ENCODE data around the gene ZNF662. TPM values are rescaled to one million over a fixed set of nuclear protein-coding genes. Genes with fewer than 3 reads are reported as not detected.

ZNF662 gene
- total and polyA plus RNA-seq, 9 of the 15 experiments (the other 6 are each of a cell fraction or from before 2014, with no cell fraction given) = 0.07 to 0.55 (median 0.27) TPM

DNA sequence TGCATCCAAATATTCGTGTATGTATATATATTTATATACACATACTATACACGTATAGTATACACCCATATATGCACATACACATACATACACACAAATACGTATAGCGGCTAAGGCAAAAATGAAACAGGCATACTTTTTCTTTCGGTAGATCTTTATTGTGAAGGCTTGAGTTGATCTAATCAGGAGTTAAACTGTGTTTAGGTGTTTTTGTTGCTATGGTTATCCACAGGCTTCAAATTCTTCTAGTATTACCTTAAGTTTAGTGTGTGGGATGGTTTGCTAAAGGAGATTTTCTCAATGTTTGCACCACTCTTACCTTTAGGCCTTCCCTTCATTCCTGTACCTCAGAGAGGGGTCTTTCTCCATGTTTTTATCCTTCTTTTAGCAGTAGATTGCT lies 28.2 kb downstream of the ZNF662 start:
- intact Hi-C loops (cut with micrococcal nuclease) (no loop called here), in situ Hi-C loops (cut with MboI) (no loop called here)
- POLR2A ChIA-PET = interaction anchor here (0.6 kb wide), 2 partner anchors 251 to 371 kb away, joined by 3 read pairs; no protein-coding TSS in a partner anchor
- no peaks in the 10 kb centered on the region for H3K9me1 ChIP-seq (ENCODE audit: control insufficient read depth, insufficient read depth, low read length)
- no peaks in the 10 kb centered on the region for H4K20me1 ChIP-seq (replicated peaks; ENCODE audit: control insufficient read depth, insufficient read depth, low read length)
- no peak overlapping the region for H3K9ac ChIP-seq (ENCODE audit: insufficient read depth in 1 of 2, low read depth in 2 of 2, low read length in 2 of 2)
- TF ChIP-seq MCM2 (IDR thresholded peaks at IDR 0.05; ENCODE audit: low read depth) (no peak), RFX1 (IDR thresholded peaks at IDR 0.05) (peak; percentile 20; the same call in 1 of the 2 replicates)
- 11% methylated on average over 5 of the region's 5 CpGs for WGBS (ENCODE audit: insufficient coverage, low coverage, missing lambda C conversion rate)
- CTCF ChIA-PET (ENCODE audit: low intra/inter-chr PET ratio) = no interaction called here
- no peak for FAIRE-seq
- DNase-seq (ENCODE audit: extremely low read depth in 1 of 4, low spot score in 3 of 4) = no peak
- no peaks in the 10 kb centered on the region for H3K79me2 ChIP-seq (ENCODE audit: control insufficient read depth, insufficient read depth, low read length)
- no peak overlapping the region for H2AFZ ChIP-seq (ENCODE audit: low read depth, low read length)
- ATAC-seq = no peak
- H3K4me1 ChIP-seq (replicated peaks in 1 of 2; ENCODE audit: control insufficient read depth in 2 of 2, insufficient read depth in 2 of 2, low read length in 2 of 2) = peaks cover 0 to 6% of the 10 kb centered on the region in 2 experiments; a peak in 2 of 5 replicates
- no peak overlapping the region for H3K4me3 ChIP-seq
- peaks cover 6 to 21% of the 10 kb centered on the region in 2 experiments; a peak in 3 of 5 replicates for H3K27me3 ChIP-seq (ENCODE audit: control insufficient read depth in 2 of 2, insufficient read depth in 2 of 2, low read length in 2 of 2)
- BruUV-seq (replicated peaks) = no TSS peak
- no peak overlapping the region for H3K4me2 ChIP-seq (ENCODE audit: insufficient read depth, low read length)
- no peaks in the 10 kb centered on the region for H3K36me3 ChIP-seq (ENCODE audit: control insufficient read depth, insufficient read depth, low read length)
- H3K9me3 ChIP-seq (replicated peaks; ENCODE audit: control insufficient read depth, insufficient read depth, low read depth, low read length) = no peaks in the 10 kb centered on the region
- H3K27ac ChIP-seq (ENCODE audit: extremely low read depth, low read depth, low read length) = no peak overlapping the region

- Histone ChIP-seq H3K4me3 (no peak overlapping the region), H3K4me1 (replicated peaks in 1 of 2; ENCODE audit: control insufficient read depth in 2 of 2, insufficient read depth in 2 of 2, low read length in 2 of 2) (peaks cover 0 to 6% of the 10 kb centered on the region in 2 experiments; a peak in 2 of 5 replicates), H3K9me3 (replicated peaks; ENCODE audit: control insufficient read depth, insufficient read depth, low read depth, low read length) (no peaks in the 10 kb centered on the region), H4K20me1 (replicated peaks; ENCODE audit: control insufficient read depth, insufficient read depth, low read length) (no peaks in the 10 kb centered on the region), H3K36me3 (ENCODE audit: control insufficient read depth, insufficient read depth, low read length) (no peaks in the 10 kb centered on the region), H3K4me2 (ENCODE audit: insufficient read depth, low read length) (no peak overlapping the region), H3K9ac (ENCODE audit: insufficient read depth in 1 of 2, low read depth in 2 of 2, low read length in 2 of 2) (no peak overlapping the region), H3K27ac (ENCODE audit: extremely low read depth, low read depth, low read length) (no peak overlapping the region), H2AFZ (ENCODE audit: low read depth, low read length) (no peak overlapping the region), H3K27me3 (ENCODE audit: control insufficient read depth in 2 of 2, insufficient read depth in 2 of 2, low read length in 2 of 2) (peaks cover 6 to 21% of the 10 kb centered on the region in 2 experiments; a peak in 3 of 5 replicates), H3K9me1 (ENCODE audit: control insufficient read depth, insufficient read depth, low read length) (no peaks in the 10 kb centered on the region), H3K79me2 (ENCODE audit: control insufficient read depth, insufficient read depth, low read length) (no peaks in the 10 kb centered on the region)
- ChIA-PET CTCF (ENCODE audit: low intra/inter-chr PET ratio) (no interaction called here), POLR2A (interaction anchor here (0.5 to 0.7 kb wide), 2 partner anchors 99 to 1127 kb away, joined by 3 to 4 read pairs; no protein-coding TSS in a partner anchor)
- ATAC-seq (no peak), DNase-seq (ENCODE audit: extremely low read depth in 1 of 4, low spot score in 3 of 4) (no peak), FAIRE-seq (no peak)
- WGBS (ENCODE audit: insufficient coverage, low coverage, missing lambda C conversion rate) = 3% methylated on average over 2 of the region's 2 CpGs
- no TSS peak for BruUV-seq (replicated peaks)
- TF ChIP-seq TEAD4 (IDR thresholded peaks at IDR 0.05; ENCODE audit: low read length) = no peak
- TF ChIP-seq TEAD4 (CRISPR knock-in tag; IDR thresholded peaks at IDR 0.05; ENCODE audit: borderline replicate concordance) = no peak
- TF ChIP-seq REST (IDR thresholded peaks at IDR 0.05; ENCODE audit: borderline replicate concordance) = peak; percentile 12; the same call in 1 of the 2 replicates
- TF ChIP-seq REST (CRISPR knock-in tag; IDR thresholded peaks at IDR 0.05; ENCODE audit: low read depth) = no peak
- in situ Hi-C loops (cut with MboI) (no loop called here), intact Hi-C loops (cut with micrococcal nuclease) (no loop called here)
Measured at GRCh38 chr3:42934910-42935309, 29.0 kb downstream of the ZNF662 start.

All from K562 (cell line).